KOPT-K1 (cell line): ENCODE measurements around the gene SOX18.
A peak's percentile ranks its signal among the peaks of the same experiment; 100 is the strongest.

Source experiments
- H3K27ac ChIP-seq: fragments of 200-600 bp; sonication (generic); 2 replicates; pipeline ENCODE4 v1.5.1; 2016; ENCODE audit warnings: antibody characterized with exemption, mild to moderate bottlenecking, low read depth, low read length; ENCODE audit not compliant: poor library complexity, severe bottlenecking
- H3K36me3 ChIP-seq: fragments of 200-600 bp; sonication (generic); 2 replicates; pipeline ENCODE4 v1.5.1; 2017; ENCODE audit warnings: antibody characterized with exemption, mild to moderate bottlenecking, low read length, moderate library complexity; ENCODE audit not compliant: insufficient read depth
- H3K9me3 ChIP-seq: fragments of 200-600 bp; sonication (generic); 2 replicates; pipeline ENCODE4 v1.5.1; 2017; ENCODE audit warnings: antibody characterized with exemption, low read length, mild to moderate bottlenecking; ENCODE audit not compliant: insufficient read depth, poor library complexity, severe bottlenecking

SOX18 gene

DNA sequence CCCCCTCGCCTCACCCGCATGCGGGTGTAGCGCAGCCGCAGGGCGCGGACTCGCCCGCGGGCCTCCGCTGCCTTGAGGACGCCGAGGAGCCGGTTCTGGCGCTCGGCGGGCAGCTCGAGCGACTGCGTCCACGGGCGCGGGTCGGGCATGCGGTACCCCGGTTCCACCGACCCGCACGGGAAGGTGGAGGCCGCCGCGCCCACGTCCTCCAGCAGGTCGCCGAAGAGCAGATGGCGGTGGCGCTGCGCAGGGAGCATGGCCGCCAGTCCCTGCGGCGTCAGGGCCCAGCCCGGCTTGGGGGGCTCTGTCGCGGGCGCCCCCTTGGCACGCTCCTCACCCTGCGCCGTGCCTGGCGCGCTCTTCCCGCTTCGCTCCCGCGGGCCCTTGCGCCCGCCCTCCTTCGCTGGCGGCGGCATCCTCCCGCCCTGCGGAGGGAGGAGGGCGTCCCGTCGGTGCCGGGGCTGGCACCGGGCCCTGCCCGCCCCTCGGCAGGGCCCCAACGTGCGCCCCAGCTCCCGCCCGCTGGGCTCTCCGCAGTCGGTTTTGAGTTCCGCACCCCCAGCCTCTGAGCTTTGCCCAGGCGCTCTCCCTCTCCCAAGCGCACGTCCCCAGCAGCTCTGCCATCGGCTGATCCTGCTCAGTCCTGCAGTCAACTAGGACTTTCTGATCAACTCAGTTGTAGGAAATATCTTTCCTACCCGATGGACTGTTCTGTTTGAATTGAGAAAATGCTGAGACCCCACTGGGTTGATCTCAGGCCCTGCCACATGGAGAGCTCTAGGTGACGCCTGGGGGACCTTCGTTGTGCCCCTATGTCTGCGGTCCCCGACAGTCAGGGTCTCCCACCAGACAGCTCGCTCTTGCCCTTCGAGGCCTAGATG lies 34.6 kb upstream of the SOX18 start, which contains the start of gene LKAAEAR1:
Gene LKAAEAR1, minus strand, starts transcription at position 595 of the 881 bp plus-strand sequence. Its CDS starts 179 bp downstream, at position 416.
- peaks cover 15% of the 10 kb centered on the region for H3K9me3 ChIP-seq
- no peak within 1 kb of the TSS for H3K27ac ChIP-seq
- no peaks in the 10 kb centered on the region for H3K36me3 ChIP-seq

DNA sequence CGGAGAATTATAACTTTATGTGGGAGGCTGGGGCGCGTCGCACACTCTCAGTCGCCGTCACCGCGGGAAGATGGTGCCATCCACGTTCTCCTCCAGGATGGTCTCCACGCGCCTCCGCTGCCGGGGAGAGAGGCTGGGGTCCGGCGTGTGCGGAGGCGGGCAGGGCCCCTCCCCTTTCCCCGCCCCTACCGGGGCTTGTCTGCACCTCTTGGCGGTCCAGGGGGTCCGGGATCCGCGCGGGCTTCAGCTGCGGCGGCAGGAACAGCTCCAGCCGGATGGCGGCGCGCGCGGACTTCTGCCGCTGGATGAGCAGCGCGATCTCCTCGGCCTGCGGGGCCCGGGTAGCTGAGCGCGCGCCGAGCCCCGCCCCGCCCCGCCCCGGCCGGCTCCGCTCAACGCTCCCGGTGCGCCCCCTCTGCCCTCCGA lies 34.0 kb upstream of the SOX18 start:
- Histone ChIP-seq H3K36me3 (no peaks in the 10 kb centered on the region), H3K27ac (no peak overlapping the region), H3K9me3 (peaks cover 15% of the 10 kb centered on the region)

DNA sequence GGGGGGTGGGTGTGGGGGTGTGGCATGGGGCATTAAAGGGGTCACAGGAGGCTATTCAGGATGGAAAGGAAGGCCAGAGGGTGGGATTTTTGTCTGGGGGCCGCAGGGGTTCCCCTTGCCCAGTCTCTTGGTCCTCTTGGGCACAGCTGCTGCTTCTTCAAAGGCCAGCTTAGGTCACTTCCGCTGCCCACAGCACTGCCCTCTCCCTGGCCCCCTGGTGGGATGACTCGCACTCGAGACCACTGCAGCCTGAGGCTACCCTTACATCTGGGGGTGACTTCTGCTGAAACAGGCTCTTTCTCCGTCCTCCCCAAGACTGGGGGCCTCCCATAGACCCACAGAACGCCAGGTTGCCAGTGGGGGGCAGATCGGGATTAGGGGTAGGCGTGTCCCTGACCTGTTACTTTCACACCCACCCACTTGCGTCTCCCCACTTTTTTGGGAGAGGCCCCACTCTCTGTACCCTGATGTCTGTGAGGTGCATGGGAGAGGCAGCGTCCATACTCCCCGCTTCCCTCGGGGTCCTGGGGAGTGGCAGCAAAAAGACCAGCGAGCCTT lies 33.5 kb upstream of the SOX18 start:
- Histone ChIP-seq H3K27ac (no peak overlapping the region), H3K9me3 (peaks cover 12% of the 10 kb centered on the region), H3K36me3 (no peaks in the 10 kb centered on the region)

DNA sequence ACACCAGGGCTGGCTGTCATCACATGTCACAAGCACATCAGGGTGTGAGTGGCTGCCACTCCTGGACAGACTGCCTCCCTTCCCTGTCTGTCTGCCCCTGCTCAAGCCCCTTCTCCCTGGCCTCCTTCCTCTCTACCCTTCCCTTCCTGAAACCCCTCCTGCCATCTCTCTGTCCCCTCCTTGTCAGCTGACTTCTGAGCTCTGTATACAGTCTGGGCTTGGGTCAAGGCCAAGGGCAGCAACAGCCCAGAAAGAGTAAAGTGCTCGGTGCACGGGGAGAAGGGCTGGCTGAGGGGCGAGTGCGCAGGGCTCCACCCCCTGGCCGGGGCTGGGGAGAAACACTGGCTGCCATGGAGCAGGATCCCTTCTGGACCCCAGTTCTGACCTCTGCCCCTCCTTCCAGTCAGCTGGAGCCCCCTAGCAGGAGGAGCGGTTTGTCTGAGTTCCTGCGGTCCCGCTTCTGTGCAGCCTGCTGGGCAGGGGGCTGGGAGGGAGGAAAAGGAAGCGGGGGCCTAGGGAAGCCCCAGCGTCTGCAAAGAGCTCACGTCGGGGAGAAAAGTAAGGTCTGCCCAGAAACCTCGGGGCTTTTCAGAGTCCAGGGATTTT lies 32.8 kb upstream of the SOX18 start:
- Histone ChIP-seq H3K36me3 (no peaks in the 10 kb centered on the region), H3K27ac (no peak overlapping the region), H3K9me3 (peaks cover 7% of the 10 kb centered on the region)

DNA sequence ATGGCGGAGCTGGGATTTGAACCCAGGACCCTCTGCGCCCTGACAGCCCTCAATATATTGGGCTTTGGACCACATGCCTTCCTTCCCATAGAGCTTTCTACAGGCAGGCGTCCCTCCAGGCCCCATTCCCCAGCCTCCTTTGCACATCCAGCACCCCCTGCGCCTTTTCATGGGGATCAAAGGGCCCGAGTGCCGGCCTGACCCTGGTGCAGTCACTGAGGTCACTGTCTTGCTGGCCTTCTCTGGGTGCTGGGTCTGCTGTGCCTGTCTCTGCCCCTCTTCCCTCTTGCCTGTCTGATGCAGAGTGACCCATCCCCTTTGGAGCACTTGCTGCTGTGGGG lies 32.2 kb upstream of the SOX18 start:
- H3K9me3 ChIP-seq: peaks cover 2% of the 10 kb centered on the region
- no peak overlapping the region for H3K27ac ChIP-seq
- no peaks in the 10 kb centered on the region for H3K36me3 ChIP-seq

DNA sequence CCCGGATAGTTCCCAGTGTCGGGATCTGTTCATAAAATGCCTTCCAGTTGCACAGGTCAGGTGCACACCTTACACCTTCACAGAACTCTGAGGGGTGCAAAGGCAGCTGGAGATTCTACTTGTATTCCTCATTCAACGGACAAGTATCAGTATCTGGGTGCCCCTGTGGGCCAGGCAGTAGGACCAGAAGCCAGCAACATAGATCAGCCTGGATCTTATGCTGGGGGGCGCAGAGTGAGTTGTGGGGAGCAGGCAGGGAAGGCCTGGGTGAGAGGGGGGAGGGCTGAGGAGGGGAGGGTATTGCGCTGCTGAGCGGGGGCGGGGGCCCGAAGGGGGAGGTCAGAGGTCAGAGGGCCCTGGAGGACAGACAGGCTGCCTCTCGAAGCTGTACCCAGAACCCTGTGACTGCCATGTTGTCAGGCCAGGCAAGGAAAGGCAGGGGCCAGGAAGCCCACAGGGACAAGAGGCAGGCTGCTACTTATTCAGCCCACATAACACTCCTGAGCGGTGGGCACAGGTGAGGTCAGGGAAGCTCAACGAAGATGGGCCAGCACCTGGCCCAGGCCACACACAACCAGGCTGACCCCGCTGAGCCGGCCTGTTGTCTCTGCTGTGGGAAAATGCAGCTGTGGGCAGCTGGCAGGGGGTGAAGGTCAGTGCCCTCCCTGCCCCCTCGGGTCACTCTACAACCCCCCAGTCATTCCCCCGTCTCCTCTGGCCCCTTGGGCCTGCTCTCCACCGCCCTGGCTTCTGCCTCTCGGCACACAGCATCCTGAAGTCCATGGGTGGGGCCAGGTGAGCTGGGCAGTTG lies 31.6 kb upstream of the SOX18 start:
- Histone ChIP-seq H3K9me3 (no peaks in the 10 kb centered on the region), H3K27ac (no peak overlapping the region)

DNA sequence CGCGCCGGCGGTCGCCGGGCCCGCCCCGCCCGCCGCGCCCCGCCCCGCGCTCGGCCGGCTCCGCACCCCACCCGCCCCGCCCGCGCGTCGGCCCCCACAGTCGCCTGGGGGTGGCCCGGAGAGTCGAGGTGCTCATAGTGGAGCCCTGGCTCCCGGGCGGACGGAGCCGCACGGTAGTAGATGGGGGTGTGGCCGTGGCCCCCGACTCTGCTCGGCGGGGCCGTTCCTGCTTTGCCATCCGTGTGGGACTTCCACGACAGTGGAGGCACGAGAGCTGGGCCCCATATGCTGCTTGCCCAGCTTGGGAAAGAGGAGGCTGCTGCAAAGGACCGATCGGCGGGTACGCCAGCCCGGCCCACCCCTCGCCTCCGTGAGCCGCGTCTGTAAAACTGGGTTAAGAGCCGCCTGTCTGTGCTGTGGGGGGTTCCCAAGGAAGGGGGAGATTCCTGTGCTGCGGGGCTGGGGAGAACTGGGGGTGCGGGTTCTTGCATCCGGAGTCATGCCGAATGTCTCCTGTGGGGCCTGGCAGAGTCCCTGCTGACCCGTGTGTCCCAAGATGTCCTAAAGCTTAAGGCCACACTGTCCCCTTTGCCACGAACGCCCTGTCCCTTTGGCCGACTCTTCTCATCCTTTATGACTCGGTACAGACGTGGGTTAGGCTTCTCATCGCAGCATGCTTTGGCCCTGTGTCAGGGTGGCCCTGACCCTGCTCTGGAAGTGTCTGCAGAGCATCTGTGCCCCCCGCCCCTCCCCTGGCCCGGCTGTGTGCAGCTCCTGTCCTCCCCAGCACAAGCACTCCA lies 30.8 kb upstream of the SOX18 start, which contains the start of gene OPRL1:
Gene OPRL1, plus strand, starts transcription at position 70 of the 800 bp plus-strand sequence. CDS start 12,639 bp downstream, outside the sequence.
- no peaks in the 10 kb centered on the region for H3K9me3 ChIP-seq
- peak within 1 kb of the TSS; percentile 95 for H3K27ac ChIP-seq
- peaks cover 5% of the 10 kb centered on the region; the same call in 1 of the 2 replicates for H3K36me3 ChIP-seq

More for the DNA sequence above, 31.6 kb upstream of the SOX18 start:
- H3K36me3 ChIP-seq: no peaks in the 10 kb centered on the region; the same call in 1 of the 2 replicates

DNA sequence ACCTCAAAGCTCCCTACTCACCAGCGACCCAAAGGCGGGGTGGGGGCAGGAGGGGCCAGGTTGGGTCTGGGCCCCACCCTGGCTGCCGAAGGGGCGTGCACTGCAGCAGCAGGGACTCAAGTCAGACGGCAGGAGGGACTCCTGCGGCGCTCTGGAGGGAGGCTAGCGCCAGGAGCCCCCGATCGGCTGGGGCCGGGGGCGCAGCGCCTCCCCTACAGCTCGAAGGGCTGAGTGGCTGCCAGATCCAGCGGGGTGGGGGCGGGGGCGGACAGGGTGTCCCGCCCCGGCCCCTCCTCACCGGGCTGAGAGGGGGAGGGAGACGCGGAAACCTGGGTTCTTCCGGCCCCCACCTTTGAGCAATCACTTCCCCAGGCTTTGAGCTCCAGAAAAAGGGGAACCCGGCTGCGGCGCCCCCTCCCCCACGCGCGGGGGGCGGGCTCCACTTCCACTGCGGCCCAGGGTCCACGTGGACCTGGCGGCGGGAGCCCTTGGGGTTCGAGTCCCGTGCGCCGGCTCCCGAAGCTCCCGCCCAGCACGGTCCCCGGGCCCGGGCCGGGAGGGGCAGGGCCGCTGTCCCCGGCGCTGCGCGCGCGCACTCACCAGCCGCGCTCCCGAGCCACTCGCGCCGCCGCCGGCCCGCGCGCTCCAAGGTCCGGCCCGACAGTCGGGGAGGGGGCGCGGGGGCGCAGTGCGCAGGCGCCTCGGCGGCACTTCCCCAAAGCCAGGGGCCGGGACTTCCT lies 30.0 kb upstream of the SOX18 start, which contains the start of gene RGS19:
Gene RGS19, minus strand, starts transcription at position 246 of the 740 bp plus-strand sequence. CDS start 2,632 bp downstream, outside the sequence.
- H3K9me3 ChIP-seq: no peaks in the 10 kb centered on the region
- H3K27ac ChIP-seq: peak within 1 kb of the TSS; percentile 95
- H3K36me3 ChIP-seq: peaks cover 13% of the 10 kb centered on the region; the same call in 1 of the 2 replicates

DNA sequence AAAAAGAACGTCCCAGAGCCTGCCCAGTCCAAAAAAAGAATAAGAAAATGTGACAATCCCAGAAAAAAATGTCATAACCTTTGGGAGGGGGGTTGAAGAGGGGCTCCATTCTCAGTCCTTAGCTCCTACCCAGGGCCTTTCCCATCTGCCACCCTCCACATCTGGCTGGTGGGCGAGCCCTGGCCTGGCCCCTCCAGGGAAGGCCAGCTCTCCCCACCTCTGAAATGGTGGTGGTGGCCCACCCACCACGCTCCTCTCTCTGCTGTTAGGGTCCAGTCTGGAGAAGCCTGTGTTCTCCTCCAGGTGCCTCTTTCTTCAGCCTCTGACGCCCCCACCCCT lies 29.5 kb upstream of the SOX18 start:
- H3K27ac ChIP-seq: peak overlapping the region; percentile 95
- no peaks in the 10 kb centered on the region for H3K9me3 ChIP-seq

DNA sequence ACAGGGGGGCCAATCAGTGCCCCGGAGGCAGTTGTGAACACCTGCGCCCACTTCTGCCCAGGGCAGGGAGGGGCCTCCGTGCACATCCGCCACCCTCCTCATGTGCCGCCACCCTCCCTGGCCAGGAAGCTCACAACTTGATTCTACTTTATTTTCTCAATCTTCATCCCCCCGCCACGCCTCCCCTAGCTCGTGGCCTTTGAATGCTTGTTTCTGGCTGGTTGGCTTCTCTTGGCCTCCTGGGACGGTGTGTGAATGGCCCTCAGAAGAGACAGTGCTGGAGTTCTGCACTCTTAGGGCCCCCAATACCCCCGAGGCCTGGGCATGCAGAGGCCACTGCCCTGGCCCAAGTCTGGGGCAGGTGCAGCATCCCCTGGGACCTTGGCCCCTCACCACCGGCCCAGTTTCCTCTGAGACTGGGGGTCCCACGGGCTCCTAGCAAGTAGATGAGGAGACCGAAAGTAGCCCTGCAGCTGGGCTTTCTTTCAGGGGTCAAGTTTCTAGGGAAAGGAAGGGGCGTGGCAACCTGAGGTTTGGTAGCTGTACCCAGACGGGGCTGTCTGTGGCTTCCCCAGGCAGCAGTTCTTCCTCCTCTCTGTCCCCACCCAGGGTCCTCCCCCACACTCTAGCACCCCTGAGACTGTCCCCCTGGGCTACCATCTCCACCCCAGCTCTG lies 28.6 kb upstream of the SOX18 start:
- H3K9me3 ChIP-seq: no peaks in the 10 kb centered on the region
- peaks cover 27% of the 10 kb centered on the region for H3K36me3 ChIP-seq
- H3K27ac ChIP-seq: peak overlapping the region; percentile 95

More for the DNA sequence above, 29.5 kb upstream of the SOX18 start:
- peaks cover 18% of the 10 kb centered on the region for H3K36me3 ChIP-seq

DNA sequence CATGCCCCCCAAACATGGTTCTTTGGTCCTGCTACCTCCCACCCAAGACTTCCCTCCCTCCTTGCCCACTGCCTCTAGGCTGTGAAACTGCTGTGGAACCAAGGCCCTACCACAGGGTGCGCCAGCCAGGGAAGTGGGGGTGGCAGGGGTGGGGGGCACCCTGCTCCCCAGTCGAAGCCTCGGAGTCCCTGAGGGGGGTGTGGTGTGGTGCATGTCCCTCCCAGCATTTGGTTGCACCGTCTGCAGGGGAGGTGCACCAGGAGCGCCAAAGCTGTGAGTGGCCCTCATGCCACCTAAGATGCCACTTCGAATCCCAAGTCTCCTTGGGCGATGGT lies 28.1 kb upstream of the SOX18 start:
- H3K27ac ChIP-seq: peak overlapping the region; percentile 95
- H3K9me3 ChIP-seq: no peaks in the 10 kb centered on the region
- peaks cover 32% of the 10 kb centered on the region for H3K36me3 ChIP-seq

DNA sequence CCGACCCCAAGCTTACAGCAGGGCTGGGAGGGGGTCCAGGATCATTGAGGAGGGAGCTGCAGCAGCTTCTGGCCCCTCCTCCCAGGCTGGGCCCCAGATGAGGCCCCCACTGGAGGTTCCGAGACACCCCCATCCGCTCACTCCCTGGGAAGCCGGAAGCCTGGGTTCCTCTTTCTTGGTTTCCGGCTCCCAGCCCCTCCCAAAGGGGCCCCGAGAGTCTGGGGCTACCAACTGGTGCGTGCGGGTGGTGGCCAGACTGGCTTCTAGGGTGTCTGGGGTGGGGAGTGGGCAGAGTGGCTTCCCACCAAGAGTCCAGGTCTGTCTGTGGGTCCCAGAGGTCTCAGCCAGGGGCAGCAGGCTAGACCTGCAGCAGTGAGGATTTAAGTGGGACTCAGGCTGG lies 27.7 kb upstream of the SOX18 start:
- peaks cover 36% of the 10 kb centered on the region for H3K36me3 ChIP-seq
- H3K27ac ChIP-seq: peak overlapping the region; percentile 95
- no peaks in the 10 kb centered on the region for H3K9me3 ChIP-seq
